Measurements from ENCODE around the gene LSM7.
A peak's percentile ranks its signal among the peaks of the same experiment; 100 is the strongest.

LSM7 gene

GRCh38 chr19:2336528-2337328, 8.3 kb upstream of the LSM7 start:
- DNase-seq = no peak

- no peak for DNase-seq
Observed at GRCh38 chr19:2335848-2336247, 7.5 kb upstream of the LSM7 start.

- DNase-seq = no peak
Observed at GRCh38 chr19:2334986-2335846, 6.8 kb upstream of the LSM7 start.

GRCh38 chr19:2334426-2334825, 6.0 kb upstream of the LSM7 start:
- no peak for DNase-seq

DNA sequence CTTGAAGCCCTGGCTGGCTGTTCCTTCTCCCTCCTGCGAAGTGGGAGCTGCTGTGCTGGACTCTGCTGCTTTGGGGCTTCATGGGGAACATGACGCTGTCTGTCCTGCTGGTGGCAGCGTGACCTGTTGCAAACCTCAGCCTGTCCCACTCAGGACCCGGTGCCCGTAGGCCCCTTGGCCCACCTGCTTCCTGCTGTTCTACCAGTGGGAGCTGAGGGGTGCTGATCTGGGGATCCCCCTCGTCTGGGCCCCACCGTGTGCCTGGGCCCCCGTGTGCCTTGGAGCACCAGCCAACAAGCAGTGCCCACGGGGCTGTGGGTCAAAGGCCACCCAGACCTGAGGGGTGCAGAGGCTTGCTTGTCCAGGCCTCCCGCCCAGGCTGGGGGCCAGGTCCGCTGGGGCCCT, 5.4 kb upstream of the LSM7 start:
- no peak for DNase-seq

GRCh38 chr19:2333027-2333806, 4.8 kb upstream of the LSM7 start:
- DNase-seq = no peak

DNA sequence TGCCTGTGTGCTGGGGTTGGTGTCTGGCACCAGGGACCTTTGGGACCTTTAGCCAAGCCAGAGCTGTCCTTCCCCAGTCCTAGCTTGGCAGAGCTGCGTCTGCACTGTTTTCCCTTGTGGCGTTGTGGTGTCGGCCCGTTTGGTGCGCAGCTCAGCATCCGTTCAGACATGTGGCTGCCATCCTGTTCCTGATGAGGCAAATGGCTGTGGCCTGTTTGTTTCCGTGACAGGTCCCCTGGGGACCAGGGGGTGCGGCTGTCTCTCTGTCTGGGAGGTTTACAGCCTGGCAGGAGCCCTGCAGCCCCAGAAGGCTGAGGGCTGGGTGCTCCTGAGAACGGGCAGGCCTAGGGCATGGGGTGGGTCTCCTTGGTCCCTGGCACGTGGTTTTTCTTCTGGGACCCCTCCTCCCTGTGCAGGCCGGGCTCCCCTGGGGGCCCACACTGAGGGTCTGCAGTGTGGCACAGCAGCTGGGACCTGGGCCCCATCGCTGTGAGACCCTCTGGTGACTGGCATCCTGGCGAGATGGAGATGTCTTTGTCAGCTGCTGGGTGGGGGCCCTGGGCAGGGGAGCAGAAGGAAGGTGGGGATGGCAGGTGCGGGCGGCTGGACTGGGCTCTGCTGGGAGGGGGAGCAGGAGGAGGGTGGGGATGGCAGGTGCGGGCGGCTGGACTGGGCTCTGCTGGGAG, 4.1 kb upstream of the LSM7 start:
- no peak for DNase-seq

- DNase-seq = no peak
Observed at GRCh38 chr19:2331601-2332246, 3.3 kb upstream of the LSM7 start.

DNA sequence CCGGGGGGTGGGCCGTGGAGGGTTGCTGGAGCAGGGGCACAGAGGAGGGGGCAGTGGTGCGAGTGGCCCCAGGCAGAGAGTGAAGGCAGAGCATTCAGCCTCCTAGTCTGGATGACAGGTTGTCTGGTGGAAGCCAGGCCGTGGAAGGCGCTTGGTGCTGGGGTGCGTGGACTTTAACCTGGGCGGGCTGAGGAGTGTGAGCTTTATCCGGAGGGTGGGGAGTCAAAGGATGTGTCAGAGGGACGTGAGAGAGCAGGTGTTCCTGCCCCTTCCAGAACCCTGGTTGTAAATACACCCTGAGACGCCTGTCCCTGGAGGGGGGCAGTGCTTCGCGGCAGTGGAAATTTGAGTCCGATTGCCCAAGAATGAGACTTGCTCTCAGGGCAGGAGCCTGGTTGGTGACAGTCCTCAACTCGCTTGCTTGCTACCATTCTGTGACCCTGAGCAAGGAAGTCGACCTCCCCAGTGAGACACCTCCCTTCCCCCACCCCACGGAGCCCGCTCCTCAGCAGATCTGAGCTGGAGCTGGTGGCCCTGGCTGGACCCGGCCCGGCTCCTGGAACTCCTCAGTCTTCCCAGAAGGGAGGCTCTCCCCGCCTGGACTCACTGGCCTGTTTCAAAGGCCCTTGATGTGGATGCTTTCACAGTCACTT, 2.4 kb upstream of the LSM7 start:
- DNase-seq = no peak

DNA sequence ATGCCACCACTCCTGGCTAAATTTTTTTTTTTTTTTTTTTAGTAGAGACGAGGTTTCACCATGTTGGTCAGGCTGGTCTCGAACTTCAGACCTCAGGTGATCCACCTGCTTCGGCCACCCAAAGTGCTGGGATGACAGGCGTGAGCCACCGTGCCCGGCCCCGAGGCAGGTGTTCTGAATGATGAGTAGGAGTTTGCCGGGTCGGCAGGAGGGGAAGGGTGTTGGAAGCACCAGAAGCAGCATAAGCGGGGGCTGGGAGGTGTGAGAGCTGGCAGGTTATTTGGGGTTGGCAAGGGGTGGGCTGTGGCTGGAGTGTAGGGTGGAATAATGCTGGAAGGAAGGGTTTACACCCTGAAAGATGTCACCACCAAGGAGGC, 1.9 kb upstream of the LSM7 start:
- DNase-seq = no peak

GRCh38 chr19:2329501-2329916, 1.1 kb upstream of the LSM7 start:
- no peak for DNase-seq

DNA sequence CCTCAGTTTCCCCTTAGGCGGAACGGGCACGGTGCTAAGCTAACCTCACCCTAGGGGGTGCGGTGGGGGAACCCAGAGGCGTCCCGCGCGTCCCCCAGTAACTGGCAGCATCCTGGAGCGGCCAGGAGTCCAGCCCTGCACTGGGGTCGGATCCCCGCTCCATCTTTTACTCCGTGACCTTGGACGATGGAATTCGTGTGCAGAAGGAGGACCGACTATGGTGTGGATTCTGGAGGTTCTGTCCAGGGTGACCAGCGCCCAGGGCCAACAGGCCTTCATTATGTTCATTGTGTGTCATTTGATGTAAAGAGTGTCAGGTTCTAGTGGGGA, 728 bp upstream of the LSM7 start:
- no peak for DNase-seq

GRCh38 chr19:2327773-2328400, 499 bp downstream of the LSM7 start:
- DNase-seq = peak; percentile 39

DNA sequence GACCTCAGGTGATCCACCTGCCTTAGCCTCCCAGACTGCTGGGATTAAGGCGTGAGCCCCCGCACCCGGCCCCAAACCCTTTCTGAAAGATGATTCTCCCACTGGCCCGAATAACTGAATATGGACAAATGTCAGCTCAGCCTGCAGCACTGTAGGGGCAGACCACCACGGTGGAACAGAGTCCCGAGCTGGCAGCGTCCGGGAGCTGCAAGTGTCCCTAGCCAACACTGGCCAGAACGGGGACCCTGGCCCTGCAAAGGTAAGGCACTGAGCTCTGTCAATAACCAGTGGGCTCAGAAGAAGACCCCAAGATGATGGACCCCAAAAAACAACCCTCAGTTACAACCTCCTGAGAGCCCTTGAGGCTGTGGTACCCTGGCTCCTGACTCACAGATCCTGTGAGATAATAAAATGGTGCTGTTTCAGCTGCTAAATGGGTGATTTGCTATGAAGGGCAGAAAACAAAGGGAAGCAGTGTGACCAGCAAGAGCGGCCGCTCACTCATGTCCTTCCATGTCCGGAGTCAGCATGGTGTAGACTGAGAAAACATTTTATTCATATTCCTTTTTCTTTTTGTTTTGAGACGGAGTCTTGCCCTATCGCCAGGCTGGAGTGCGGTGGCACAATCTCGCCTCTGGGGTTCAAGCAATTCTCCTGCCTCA, 1.6 kb downstream of the LSM7 start:
- DNase-seq = no peak

DNA sequence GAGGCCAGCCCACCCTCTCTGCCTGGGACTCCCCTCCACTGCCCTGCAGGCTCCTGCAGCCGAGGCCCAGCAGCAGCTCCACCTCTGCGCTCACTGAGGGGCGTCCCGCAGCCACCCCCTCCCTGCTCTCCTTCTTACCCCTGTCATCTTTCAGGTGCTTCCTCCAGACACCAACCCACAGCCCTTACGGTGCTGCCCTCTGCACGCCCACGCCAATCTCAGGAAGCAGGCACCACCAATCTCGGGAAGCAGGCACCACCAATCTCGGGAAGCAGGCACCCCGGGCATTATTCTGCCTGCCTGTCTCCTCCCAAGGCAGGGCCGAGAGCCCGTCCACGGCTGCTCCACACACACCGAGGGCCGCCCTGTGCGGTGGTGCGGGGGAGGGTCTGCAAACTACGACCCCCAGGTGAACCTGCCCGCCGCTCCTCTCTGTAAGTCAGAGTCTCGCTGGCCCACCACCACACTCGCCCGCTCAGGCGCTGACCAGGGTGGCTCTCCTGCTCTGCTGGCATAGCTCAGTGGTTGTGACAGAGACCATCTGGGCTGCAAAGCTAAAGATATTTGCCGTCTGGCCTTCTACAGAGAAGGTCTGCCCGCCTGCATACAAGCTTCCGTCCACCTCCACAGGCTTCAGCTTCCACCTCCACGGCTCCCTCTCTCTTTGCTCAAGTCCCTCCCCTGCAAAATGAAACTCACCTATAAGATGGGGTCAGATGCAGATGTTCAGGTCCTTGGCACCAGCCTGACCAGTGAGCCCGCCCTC, 2.9 kb downstream of the LSM7 start:
- DNase-seq = no peak

- DNase-seq = no peak
Observed at GRCh38 chr19:2324220-2324948, 4.0 kb downstream of the LSM7 start.

GRCh38 chr19:2323707-2324106, 4.7 kb downstream of the LSM7 start:
- no peak for DNase-seq

GRCh38 chr19:2321565-2322283, 6.7 kb downstream of the LSM7 start:
- no peak for DNase-seq

GRCh38 chr19:2320939-2321338, 7.4 kb downstream of the LSM7 start:
- DNase-seq = no peak

All from NCI-H446 treated with DMSO at 0.1 percent for 48 hours (cell line).